Measurements from ENCODE around the gene ACTN2.

Gene ACTN2

GRCh38 chr1:236742421-236743160, 56.3 kb downstream of the ACTN2 start:
- Histone ChIP-seq H2AFZ (ENCODE audit: low read depth, low read length) (no peak overlapping the region), H3K9ac (ENCODE audit: low read length) (no peak overlapping the region), H3K9me3 (ENCODE audit: insufficient read depth, low read length) (no peaks in the 10 kb centered on the region), H3K4me2 (ENCODE audit: low read length) (no peak overlapping the region), H3K4me1 (ENCODE audit: low read length) (no peaks in the 10 kb centered on the region), H3K36me3 (replicated peaks; ENCODE audit: low read depth, low read length) (no peaks in the 10 kb centered on the region), H4K20me1 (ENCODE audit: insufficient read depth, low read length) (no peaks in the 10 kb centered on the region), H3K27ac (ENCODE audit: low read length) (no peak overlapping the region), H3K4me3 (ENCODE audit: low read length) (no peak overlapping the region), H3K27me3 (ENCODE audit: low read depth, low read length) (0 out of 2 replicates have a peak, but pooled peaks cover 3% of the 10 kb centered on the region), H3K79me2 (ENCODE audit: low read length) (no peaks in the 10 kb centered on the region)
- TF ChIP-seq EZH2phosphoT487 (IDR thresholded peaks at IDR 0.05; ENCODE audit: low read depth) (no peak), CTCF (IDR thresholded peaks at IDR 0.05; ENCODE audit: low read depth, low read length) (no peak)

GRCh38 chr1:236744533-236744932, 58.2 kb downstream of the ACTN2 start:
- Histone ChIP-seq H3K4me1 (ENCODE audit: low read length) (no peaks in the 10 kb centered on the region), H3K4me2 (ENCODE audit: low read length) (no peak overlapping the region), H4K20me1 (ENCODE audit: insufficient read depth, low read length) (no peaks in the 10 kb centered on the region), H2AFZ (ENCODE audit: low read depth, low read length) (no peak overlapping the region), H3K9me3 (ENCODE audit: insufficient read depth, low read length) (no peaks in the 10 kb centered on the region), H3K9ac (ENCODE audit: low read length) (no peak overlapping the region), H3K79me2 (ENCODE audit: low read length) (no peaks in the 10 kb centered on the region), H3K4me3 (ENCODE audit: low read length) (no peak overlapping the region), H3K27ac (ENCODE audit: low read length) (no peak overlapping the region), H3K36me3 (replicated peaks; ENCODE audit: low read depth, low read length) (no peaks in the 10 kb centered on the region), H3K27me3 (ENCODE audit: low read depth, low read length) (peaks cover 13% of the 10 kb centered on the region)
- TF ChIP-seq EZH2phosphoT487 (IDR thresholded peaks at IDR 0.05; ENCODE audit: low read depth) (no peak), CTCF (IDR thresholded peaks at IDR 0.05; ENCODE audit: low read depth, low read length) (no peak)

GRCh38 chr1:236746785-236747184, 60.5 kb downstream of the ACTN2 start:
- Histone ChIP-seq H3K36me3 (replicated peaks; ENCODE audit: low read depth, low read length) (no peaks in the 10 kb centered on the region), H3K79me2 (ENCODE audit: low read length) (no peaks in the 10 kb centered on the region), H3K4me2 (ENCODE audit: low read length) (no peak overlapping the region), H3K4me1 (ENCODE audit: low read length) (no peaks in the 10 kb centered on the region), H3K27me3 (ENCODE audit: low read depth, low read length) (peaks cover 26% of the 10 kb centered on the region), H2AFZ (ENCODE audit: low read depth, low read length) (no peak overlapping the region), H3K4me3 (ENCODE audit: low read length) (no peak overlapping the region), H3K9ac (ENCODE audit: low read length) (no peak overlapping the region), H3K9me3 (ENCODE audit: insufficient read depth, low read length) (no peaks in the 10 kb centered on the region), H4K20me1 (ENCODE audit: insufficient read depth, low read length) (no peaks in the 10 kb centered on the region), H3K27ac (ENCODE audit: low read length) (no peak overlapping the region)
- TF ChIP-seq EZH2phosphoT487 (IDR thresholded peaks at IDR 0.05; ENCODE audit: low read depth) (no peak), CTCF (IDR thresholded peaks at IDR 0.05; ENCODE audit: low read depth, low read length) (no peak)

GRCh38 chr1:236747311-236747985, 61.1 kb downstream of the ACTN2 start:
- H3K9ac ChIP-seq (ENCODE audit: low read length) = no peak overlapping the region
- H3K4me1 ChIP-seq (ENCODE audit: low read length) = no peaks in the 10 kb centered on the region
- no peak overlapping the region for H3K27ac ChIP-seq (ENCODE audit: low read length)
- TF ChIP-seq EZH2phosphoT487 (IDR thresholded peaks at IDR 0.05; ENCODE audit: low read depth) (no peak), CTCF (IDR thresholded peaks at IDR 0.05; ENCODE audit: low read depth, low read length) (no peak)
- no peak overlapping the region for H3K4me3 ChIP-seq (ENCODE audit: low read length)
- no peak overlapping the region for H2AFZ ChIP-seq (ENCODE audit: low read depth, low read length)
- no peaks in the 10 kb centered on the region for H4K20me1 ChIP-seq (ENCODE audit: insufficient read depth, low read length)
- H3K9me3 ChIP-seq (ENCODE audit: insufficient read depth, low read length) = no peaks in the 10 kb centered on the region
- no peaks in the 10 kb centered on the region for H3K79me2 ChIP-seq (ENCODE audit: low read length)
- H3K27me3 ChIP-seq (ENCODE audit: low read depth, low read length) = peaks cover 29% of the 10 kb centered on the region
- no peak overlapping the region for H3K4me2 ChIP-seq (ENCODE audit: low read length)
- no peaks in the 10 kb centered on the region for H3K36me3 ChIP-seq (replicated peaks; ENCODE audit: low read depth, low read length)
